Left lobe of liver (tissue), 2 donors: Measurements from ENCODE around the gene DLEC1. TPM values are rescaled to one million over a fixed set of nuclear protein-coding genes. Genes with fewer than 3 reads are reported as not detected.
"Not testable (repeated sequence)": the region's sequence is repeated elsewhere in the genome, so short reads cannot be mapped to it uniquely, and the experiment has no call there.

Source experiments
- ATAC-seq: fragments of 200-7000 bp; cut with Tn5 transposase; one replicate; pipeline ENCODE4 v1.9.1; 2020; ENCODE audit warnings: mild to moderate bottlenecking, moderate library complexity
- DNase-seq: peaks from one replicate; pipeline ENCODE4 v3.0.0-alpha.2; 2020; ENCODE audit warnings: low spot score
- total RNA-seq: library from RNA; stranded (reverse); gene quantifications from one replicate; pipeline ENCODE4 v1.2.1, GENCODE V29; 2021
- donor health status: DM: no; HTN: no; CAD: no; lungs with moderate emphysema.
- donor health status: DM: no; HTN: yes; CAD: no.

The DLEC1 gene
- total RNA-seq, 1 donor from 2014 or later = 0.05 TPM

GRCh38 chr3:38119821-38120692, 81.0 kb downstream of the DLEC1 start:
- DNase-seq (peak; percentile 44), ATAC-seq (no peak)

- DNase-seq (peak; percentile 48), ATAC-seq (no peak)
Measured at GRCh38 chr3:38120693-38121450, 81.9 kb downstream of the DLEC1 start.

GRCh38 chr3:38121451-38121831, 82.4 kb downstream of the DLEC1 start:
- ATAC-seq = peak; percentile 4
- peak; percentile 70 for DNase-seq

- DNase-seq = peak; percentile 49
Measured at GRCh38 chr3:38121832-38122461, 82.9 kb downstream of the DLEC1 start.

GRCh38 chr3:38122712-38123290, 83.8 kb downstream of the DLEC1 start:
- DNase-seq = peak; percentile 38
- no peak for ATAC-seq

More at GRCh38 chr3:38121832-38122461, 82.9 kb downstream of the DLEC1 start:
- no peak for ATAC-seq

- DNase-seq (peak; percentile 59), ATAC-seq (peak; percentile 10)
Measured at GRCh38 chr3:38124324-38125122, 85.5 kb downstream of the DLEC1 start.

- DNase-seq (peak; percentile 94), ATAC-seq (peak; percentile 71)
Measured at GRCh38 chr3:38125305-38126120, 86.5 kb downstream of the DLEC1 start.

GRCh38 chr3:38126121-38126892, 87.3 kb downstream of the DLEC1 start:
- ATAC-seq (peak; percentile 0), DNase-seq (no peak)

GRCh38 chr3:38127611-38128302, 88.7 kb downstream of the DLEC1 start:
- peak; percentile 41 for DNase-seq
- no peak for ATAC-seq

- ATAC-seq = no peak
- DNase-seq = peak; percentile 38
Measured at GRCh38 chr3:38128303-38128655, 89.3 kb downstream of the DLEC1 start.

GRCh38 chr3:38129058-38129457, 90.0 kb downstream of the DLEC1 start:
- DNase-seq = peak; percentile 73
- peak; percentile 1 for ATAC-seq

- ATAC-seq (peak; percentile 44), DNase-seq (peak; percentile 94)
Measured at GRCh38 chr3:38130631-38131065, 91.6 kb downstream of the DLEC1 start.

GRCh38 chr3:38131621-38132369, 92.8 kb downstream of the DLEC1 start:
- peak; percentile 53 for DNase-seq
- ATAC-seq = no peak

- ATAC-seq (no peak), DNase-seq (no peak)
Measured at GRCh38 chr3:38133209-38133556, 94.2 kb downstream of the DLEC1 start.

- DNase-seq (peak; percentile 92), ATAC-seq (peak; percentile 48)
Measured at GRCh38 chr3:38133557-38134405, 94.8 kb downstream of the DLEC1 start.

- peak; percentile 45 for DNase-seq
- ATAC-seq = not testable (repeated sequence)
Measured at GRCh38 chr3:38134517-38135143, 95.6 kb downstream of the DLEC1 start.
